Colon (tissue), 2 donors: ENCODE results near the gene TMEM151B.
"Not testable (repeated sequence)": the region's sequence is repeated elsewhere in the genome, so short reads cannot be mapped to it uniquely, and the experiment has no call there.

Experiments used
- FAIRE-seq: peaks from 2 replicates; lab custom pipeline; 2012; peaks lifted over from hg19 to GRCh38; lab: Jason Lieb, UNC
- donor health status: control.
- donor health status: control.

TMEM151B gene

GRCh38 chr6:44304282-44305199, 34.3 kb downstream of the TMEM151B start:
- FAIRE-seq: no peak

DNA sequence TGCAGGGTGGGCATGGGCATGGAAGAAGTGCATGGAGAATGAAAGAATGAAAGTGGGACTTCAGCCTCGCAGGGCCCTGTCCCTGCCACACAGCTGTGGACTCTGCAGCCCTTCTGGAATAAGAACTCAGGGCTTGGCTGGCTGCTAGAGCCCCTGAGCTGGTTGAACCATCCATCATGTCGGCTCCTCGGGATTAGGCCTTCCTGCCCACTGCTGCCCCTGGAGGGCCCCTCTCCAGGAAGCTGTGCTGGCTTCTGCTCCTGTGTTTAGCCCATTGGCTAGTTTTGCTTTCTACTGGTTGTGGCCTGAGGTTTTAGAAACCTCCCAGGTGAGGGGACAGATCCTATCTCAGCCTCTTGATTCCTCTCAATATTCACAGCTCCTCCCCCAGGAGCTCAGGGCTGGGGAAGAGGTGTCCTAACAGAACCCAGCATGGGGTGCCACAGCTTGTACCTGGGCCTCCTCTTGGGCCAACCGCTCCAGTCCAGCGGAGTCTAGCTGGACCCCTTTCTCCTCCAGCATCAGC, 35.0 kb downstream of the TMEM151B start:
- FAIRE-seq: no peak

- no peak for FAIRE-seq
These were observed 36.5 kb downstream of the TMEM151B start for GRCh38 chr6:44306710-44307109.

- no peak for FAIRE-seq
These were observed 37.0 kb downstream of the TMEM151B start for GRCh38 chr6:44307217-44307616.

DNA sequence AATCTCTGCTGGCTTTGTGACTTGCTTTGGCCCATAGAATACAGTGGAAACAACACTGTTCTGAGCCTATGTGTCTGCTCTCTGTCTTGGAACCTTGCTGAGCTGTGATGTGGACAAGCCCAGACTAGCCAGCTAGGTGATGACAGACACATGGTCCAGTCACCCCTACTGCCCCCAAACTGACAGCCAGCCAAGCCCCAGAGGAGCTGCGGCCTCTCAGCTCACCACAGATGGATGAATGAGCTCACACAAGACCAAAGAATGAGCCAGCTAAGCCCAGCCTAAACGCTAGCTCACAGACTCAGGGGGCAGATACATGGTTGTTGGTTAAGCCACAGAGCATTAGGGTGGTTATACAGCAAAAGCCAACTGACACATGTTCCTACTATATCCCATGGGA, 38.8 kb downstream of the TMEM151B start:
- no peak for FAIRE-seq

DNA sequence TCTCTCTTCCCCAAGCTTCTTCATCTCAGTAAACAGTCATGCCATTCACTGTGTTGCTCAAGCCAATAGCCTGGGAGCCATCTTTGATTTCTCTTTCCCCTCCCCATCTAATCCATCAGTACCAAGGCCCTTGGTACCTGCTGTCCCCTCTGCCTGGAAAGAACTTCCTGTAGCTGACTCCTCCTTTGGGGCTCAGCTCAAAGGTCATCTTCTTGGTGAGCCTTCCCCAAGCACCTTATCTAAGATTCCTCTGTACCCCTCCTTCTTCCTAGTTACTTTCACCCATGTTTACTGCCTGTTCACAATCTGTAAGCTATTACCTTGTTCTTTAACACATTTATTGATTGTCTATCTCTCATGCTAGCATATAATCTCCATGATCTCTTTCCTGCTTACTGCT, 39.4 kb downstream of the TMEM151B start:
- FAIRE-seq: no peak

- FAIRE-seq: no peak
These were observed 40.0 kb downstream of the TMEM151B start for GRCh38 chr6:44310241-44310640.

- no peak for FAIRE-seq
These were observed 41.1 kb downstream of the TMEM151B start for GRCh38 chr6:44311304-44311703.

GRCh38 chr6:44311767-44312166, 41.5 kb downstream of the TMEM151B start:
- FAIRE-seq: no peak

- FAIRE-seq: no peak
These were observed 42.9 kb downstream of the TMEM151B start, which contains the start of gene AARS2 for GRCh38 chr6:44312901-44313788. Gene AARS2, minus strand, starts transcription at chr6:44313347. Its CDS starts 24 bp downstream, at chr6:44313323.

DNA sequence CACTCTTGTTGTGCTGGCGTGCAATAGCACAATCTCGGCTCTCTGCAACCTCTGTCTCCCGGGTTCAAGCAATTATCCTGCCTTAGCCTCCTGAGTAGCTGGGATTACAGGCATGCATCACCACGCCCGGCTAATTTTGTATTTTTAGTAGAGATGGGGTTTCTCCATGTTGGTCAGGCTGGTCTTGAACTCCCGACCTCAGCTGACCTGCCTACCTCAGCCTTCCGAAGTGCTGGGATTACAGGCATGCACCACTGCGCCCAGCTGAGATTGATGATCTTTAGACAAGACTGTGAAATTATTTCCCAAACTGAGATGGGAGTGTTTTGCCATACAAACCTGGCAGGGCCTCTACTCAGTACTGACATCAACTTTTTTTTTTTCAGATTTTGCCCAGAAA, 44.4 kb downstream of the TMEM151B start:
- not testable (repeated sequence) for FAIRE-seq

DNA sequence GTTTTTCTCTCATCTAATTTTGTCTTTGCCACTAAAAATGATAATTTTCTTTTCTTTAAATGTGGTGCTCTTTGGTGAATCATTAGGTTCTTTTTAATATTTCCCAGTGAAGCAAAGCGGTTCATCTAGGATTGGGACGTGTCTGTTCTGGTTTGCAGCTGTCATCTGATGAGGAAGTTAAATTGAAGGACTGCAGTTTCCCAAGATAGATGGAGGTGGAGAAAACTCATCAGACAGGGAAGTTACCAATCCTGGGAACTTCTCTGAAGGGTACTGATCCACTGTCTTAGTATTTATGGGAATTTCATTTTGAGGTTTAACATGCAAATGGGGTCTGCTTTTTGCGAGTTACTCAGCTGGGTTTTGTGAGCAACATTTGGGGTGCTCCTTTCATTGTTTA, 45.3 kb downstream of the TMEM151B start:
- no peak for FAIRE-seq

DNA sequence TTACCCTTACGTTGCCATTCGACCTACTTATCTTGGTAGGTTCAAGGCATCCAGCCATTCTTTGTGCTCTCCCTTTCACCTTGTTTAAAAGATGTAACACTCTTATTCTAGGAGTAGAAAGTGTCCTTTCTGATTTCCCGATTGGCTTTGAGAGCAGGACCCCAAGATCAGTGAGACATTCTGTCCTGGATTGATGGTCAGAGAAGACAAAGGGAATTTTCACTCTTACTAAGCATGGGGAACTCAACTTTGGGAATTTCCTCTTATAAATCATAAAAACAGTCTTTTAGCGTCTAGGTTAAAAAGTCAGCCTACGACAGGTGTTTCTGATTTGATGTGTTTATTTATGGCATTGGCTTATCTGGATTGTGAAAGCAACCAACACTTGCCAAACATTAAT, 45.7 kb downstream of the TMEM151B start:
- no peak for FAIRE-seq

DNA sequence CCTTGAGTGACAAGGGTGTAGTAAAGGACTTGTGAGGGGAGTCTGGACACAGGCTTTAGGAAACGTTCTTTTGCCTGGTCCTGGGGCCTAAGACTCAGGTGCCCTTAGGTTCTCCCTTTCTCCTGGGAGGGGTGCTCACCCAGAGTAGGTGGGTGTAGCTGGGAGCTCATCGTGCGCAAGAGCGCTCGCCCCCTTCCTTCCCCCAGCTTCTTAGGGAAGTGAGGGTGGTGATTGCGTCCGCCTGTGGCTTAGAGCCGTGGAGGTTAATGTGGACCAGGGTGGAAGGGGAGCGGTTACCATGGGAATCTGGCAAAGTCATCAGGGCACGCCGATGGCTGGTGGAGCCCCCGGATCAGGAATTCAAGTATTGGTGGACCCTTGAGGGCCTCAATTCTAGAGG, 46.2 kb downstream of the TMEM151B start:
- FAIRE-seq: no peak

GRCh38 chr6:44317136-44317631, 46.9 kb downstream of the TMEM151B start:
- not testable (repeated sequence) for FAIRE-seq

- FAIRE-seq: no peak
These were observed 51.0 kb downstream of the TMEM151B start for GRCh38 chr6:44321210-44321609.

GRCh38 chr6:44327096-44327495, 56.8 kb downstream of the TMEM151B start:
- no peak for FAIRE-seq

DNA sequence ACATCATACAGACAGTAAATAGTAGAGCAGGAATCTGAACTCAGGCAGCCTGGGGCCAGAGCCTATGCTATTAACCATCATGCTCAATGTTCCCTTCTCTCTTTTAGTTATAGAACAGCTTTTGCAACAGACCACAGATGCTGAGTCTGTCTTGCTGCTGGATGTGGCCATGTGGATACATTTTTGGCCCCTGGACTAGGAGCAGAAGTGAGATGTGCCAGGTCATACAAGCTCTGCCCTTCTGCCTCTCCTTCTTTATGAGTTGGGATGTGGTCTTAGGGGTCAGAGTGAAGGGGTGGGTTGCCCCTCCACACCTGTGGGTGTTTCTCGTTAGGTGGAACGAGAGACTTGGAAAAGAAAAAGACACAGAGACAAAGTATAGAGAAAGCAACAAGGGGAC, 57.5 kb downstream of the TMEM151B start:
- FAIRE-seq: no peak

GRCh38 chr6:44328203-44328602, 58.0 kb downstream of the TMEM151B start:
- FAIRE-seq: not testable (repeated sequence)

- FAIRE-seq: no peak
These were observed 59.6 kb downstream of the TMEM151B start for GRCh38 chr6:44329858-44330257.

- FAIRE-seq: no peak
These were observed 62.3 kb downstream of the TMEM151B start for GRCh38 chr6:44332585-44332984.

GRCh38 chr6:44333273-44333919, 63.1 kb downstream of the TMEM151B start:
- FAIRE-seq: no peak
